Kidney epithelial cell (primary cell): ENCODE results near the gene CFAP210. TPM values are rescaled to one million over a fixed set of nuclear protein-coding genes. Genes with fewer than 3 reads are reported as not detected.
A peak's percentile ranks its signal among the peaks of the same experiment; 100 is the strongest.

Experiments
- DNase-seq: peaks from one replicate; pipeline ENCODE4 v3.0.0-alpha.2; 2010; ENCODE audit warnings: low read depth
- H3K27me3 ChIP-seq: 2 replicates; pipeline ENCODE4 v1.6.0; 2011; ENCODE audit warnings: low read length; ENCODE audit not compliant: control insufficient read depth, insufficient read depth
- H3K36me3 ChIP-seq: 2 replicates; pipeline ENCODE4 v1.5.1; 2011; ENCODE audit warnings: low read length; ENCODE audit not compliant: control insufficient read depth, insufficient read depth
- H3K4me3 ChIP-seq: 2 replicates; pipeline ENCODE4 v1.5.1; 2011; ENCODE audit warnings: low read depth, mild to moderate bottlenecking, control low read depth, low read length
- CTCF ChIP-seq: IDR thresholded peaks from 2 replicates; pipeline ENCODE4 v1.5.1; 2011; ENCODE audit warnings: mild to moderate bottlenecking, moderate library complexity, low read length, control low read depth, inconsistent platforms; ENCODE audit not compliant: insufficient read depth, poor library complexity, severe bottlenecking
- total RNA-seq: library from RNA; depleted of rRNA; stranded (reverse); fragments of >200 nt; gene quantifications from 2 replicates; pipeline ENCODE4 v1.2.3, GENCODE V29; 2015

CFAP210 gene
- total RNA-seq, 1 donor from 2014 or later = 0.33 TPM

- no peak for TF ChIP-seq CTCF
- no peak for DNase-seq
- H3K4me3 ChIP-seq = no peak overlapping the region
- H3K27me3 ChIP-seq = no peaks in the 10 kb centered on the region
- no peaks in the 10 kb centered on the region for H3K36me3 ChIP-seq
Observed at GRCh38 chr2:169683054-169683424, 11.2 kb downstream of the CFAP210 start.

GRCh38 chr2:169676850-169677249 is 17.4 kb downstream of the CFAP210 start:
- no peak for TF ChIP-seq CTCF

GRCh38 chr2:169676357-169676756 is 17.8 kb downstream of the CFAP210 start:
- H3K4me3 ChIP-seq = no peak overlapping the region
- TF ChIP-seq CTCF = peak; percentile 28
- DNase-seq = no peak
- no peaks in the 10 kb centered on the region for H3K36me3 ChIP-seq
- no peaks in the 10 kb centered on the region for H3K27me3 ChIP-seq

More at GRCh38 chr2:169676850-169677249, 17.4 kb downstream of the CFAP210 start:
- Histone ChIP-seq H3K36me3 (no peaks in the 10 kb centered on the region), H3K27me3 (no peaks in the 10 kb centered on the region), H3K4me3 (no peak overlapping the region)
- DNase-seq = no peak

- Histone ChIP-seq H3K36me3 (no peaks in the 10 kb centered on the region), H3K4me3 (no peak overlapping the region), H3K27me3 (no peaks in the 10 kb centered on the region)
- TF ChIP-seq CTCF = no peak
- no peak for DNase-seq
Observed at GRCh38 chr2:169673921-169674320, 20.3 kb downstream of the CFAP210 start.

- TF ChIP-seq CTCF = no peak
- Histone ChIP-seq H3K4me3 (no peak overlapping the region), H3K36me3 (no peaks in the 10 kb centered on the region), H3K27me3 (no peaks in the 10 kb centered on the region)
- DNase-seq = no peak
Observed at GRCh38 chr2:169673106-169673505, 21.1 kb downstream of the CFAP210 start.

GRCh38 chr2:169672406-169672805 is 21.8 kb downstream of the CFAP210 start:
- DNase-seq = no peak
- no peaks in the 10 kb centered on the region for H3K36me3 ChIP-seq
- TF ChIP-seq CTCF = no peak
- no peaks in the 10 kb centered on the region for H3K27me3 ChIP-seq
- H3K4me3 ChIP-seq = no peak overlapping the region
